T-cell (primary cell): Measurements from ENCODE around the gene TRPM3. TPM values are rescaled to one million over a fixed set of nuclear protein-coding genes. Genes with fewer than 3 reads are reported as not detected.

Source experiments
- ATAC-seq, 4 experiments: fragments of 200-7000 bp in 3 of 4; fragments of 150-1000 bp in 1 of 4; cut with Tn5 transposase; replicated peaks in 1 of 4; 1 replicate in 3 of 4; 2 replicates in 1 of 4; pipeline ENCODE4 v1.10.0; 2021; ENCODE audit warnings: moderate library complexity in 3 of 4, mild to moderate bottlenecking in 2 of 4, moderate number of reproducible peaks in 1 of 4
- CTCF ChIA-PET, 2 donors: fragments of 300-600 bp; sonication (Branson Sonifier 250); formaldehyde crosslinking; loops; one replicate each; lab custom pipeline; 2022; ENCODE audit warnings: antibody characterized with exemption in 2 of 2; lab: Charles Lee
- POLR2A ChIA-PET, 2 donors: fragments of 300-600 bp; sonication (Branson Sonifier 250); formaldehyde crosslinking; loops; one replicate each; lab custom pipeline; 2022; ENCODE audit warnings: antibody characterized with exemption in 2 of 2; lab: Charles Lee
- DNase-seq, 35 experiments: peaks; one replicate each; pipeline versions ENCODE4 v3.0.0 to v3.0.0-alpha.2; 2013 to 2023
- H3K27ac ChIP-seq: one replicate; pipeline ENCODE4 v1.5.1; 2013; ENCODE audit warnings: low read length
- H3K27me3 ChIP-seq, 2 experiments: replicated peaks in 1 of 2; 1 replicate in 1 of 2; 2 replicates in 1 of 2; pipeline versions ENCODE4 v1.6.1 to v1.7.0; 2013; ENCODE audit warnings: low read length in 1 of 2, mixed read lengths in 1 of 2; ENCODE audit not compliant: control insufficient read depth in 2 of 2, insufficient read depth in 2 of 2; ENCODE audit errors: extremely low read depth in 1 of 2
- H3K36me3 ChIP-seq, 2 donors: 1 replicate in 1 of 2; 2 replicates in 1 of 2; pipeline versions ENCODE4 v1.6.1 to v1.7.0; 2013; ENCODE audit warnings: low read length in 1 of 2; ENCODE audit not compliant: control insufficient read depth in 2 of 2, insufficient read depth in 1 of 2; ENCODE audit errors: extremely low read depth in 1 of 2
- H3K4me1 ChIP-seq, 2 experiments: 1 replicate in 1 of 2; 2 replicates in 1 of 2; pipeline versions ENCODE4 v1.6.1 to v1.7.0; 2013; ENCODE audit warnings: low read length in 2 of 2, mixed read lengths in 1 of 2; ENCODE audit not compliant: insufficient read depth in 2 of 2, control insufficient read depth in 1 of 2; ENCODE audit errors: extremely low read depth in 1 of 2
- H3K4me3 ChIP-seq, 2 donors: 1 replicate in 1 of 2; 2 replicates in 1 of 2; pipeline versions ENCODE4 v1.5.1 to v1.7.0; 2013; ENCODE audit warnings: mild to moderate bottlenecking in 2 of 2, low read length in 1 of 2, moderate library complexity in 1 of 2; ENCODE audit not compliant: control insufficient read depth in 1 of 2; ENCODE audit errors: extremely low read depth in 1 of 2
- H3K9me3 ChIP-seq: 2 replicates; pipeline ENCODE4 v1.7.0; 2013
- H3K27ac Mint-ChIP-seq, 2 donors: one replicate each; pipeline ENCODE4 v1.8.0; 2020 to 2021; ENCODE audit warnings: mild to moderate bottlenecking in 2 of 2, mixed read lengths in 2 of 2
- H3K27me3 Mint-ChIP-seq, 2 donors: one replicate each; pipeline ENCODE4 v1.8.0; 2021 to 2022; ENCODE audit warnings: mixed read lengths in 2 of 2
- H3K36me3 Mint-ChIP-seq: one replicate; pipeline ENCODE4 v1.8.0; 2021; ENCODE audit warnings: mixed read lengths
- H3K4me1 Mint-ChIP-seq, 3 donors: one replicate each; pipeline ENCODE4 v1.8.0; 2020 to 2022; ENCODE audit warnings: mixed read lengths in 3 of 3, mild to moderate bottlenecking in 1 of 3
- H3K4me3 Mint-ChIP-seq, 3 donors: one replicate each; pipeline ENCODE4 v1.8.0; 2020 to 2022; ENCODE audit warnings: mild to moderate bottlenecking in 3 of 3, mixed read lengths in 3 of 3, moderate library complexity in 3 of 3
- H3K9me3 Mint-ChIP-seq, 3 donors: one replicate each; pipeline ENCODE4 v1.8.0; 2020 to 2022; ENCODE audit warnings: mixed read lengths in 3 of 3
- WGBS: methylation state at CpG from one replicate; pipeline ENCODE4 v1.1.5; 2013; ENCODE audit warnings: missing lambda C conversion rate; ENCODE audit not compliant: insufficient coverage; 5-methylcytosine and 5-hydroxymethylcytosine counted together
- total RNA-seq, 35 experiments: library from RNA in 6 of 35; stranded (reverse) in 6 of 35; fragments of 120-200 nt in 1 of 35; gene quantifications; one replicate each; pipeline versions ENCODE4 v1.2.1 to v1.2.4 and lab custom pipeline; 2013 to 2026

The TRPM3 gene
- total RNA-seq, 5 donors from 2014 or later (not counting 1 experiment from before 2014, with no cell fraction given), result not detected

- H3K36me3 Mint-ChIP-seq, result no peaks in the 10 kb centered on the region
- H3K36me3 ChIP-seq, result no peaks in the 10 kb centered on the region
- CTCF ChIA-PET, result interaction anchor here in 1 of 2 donors (0.6 to 1.3 kb wide), 2 partner anchors 347 to 363 kb away, joined by 6 read pairs; no protein-coding TSS in a partner anchor
- H3K9me3 Mint-ChIP-seq, result peaks cover 0 to 28% (median 12%) of the 10 kb centered on the region in 3 donors
- no peak overlapping the region for H3K4me3 Mint-ChIP-seq
- H3K27me3 Mint-ChIP-seq, result peaks cover 0 to 4% of the 10 kb centered on the region in 2 donors
- H3K4me1 Mint-ChIP-seq, result no peaks in the 10 kb centered on the region
- WGBS, result no CpG with 5 or more reads among the region's 4 CpGs
- no peak overlapping the region for H3K27ac Mint-ChIP-seq
- POLR2A ChIA-PET, result interaction anchor here in 1 of 2 donors (0.6 kb wide), 1 partner anchor 1773 kb away, joined by 10 read pairs; no protein-coding TSS in a partner anchor
- no peaks in the 10 kb centered on the region for H3K4me1 ChIP-seq
- ATAC-seq (no peak), DNase-seq (no peak)
- H3K27me3 ChIP-seq, result no peaks in the 10 kb centered on the region
- H3K4me3 ChIP-seq, result no peak overlapping the region
- H3K27ac ChIP-seq, result no peak overlapping the region
- H3K9me3 ChIP-seq, result no peaks in the 10 kb centered on the region
Measured at GRCh38 chr9:71003346-71003745, 118.1 kb downstream of the TRPM3 start.

DNA sequence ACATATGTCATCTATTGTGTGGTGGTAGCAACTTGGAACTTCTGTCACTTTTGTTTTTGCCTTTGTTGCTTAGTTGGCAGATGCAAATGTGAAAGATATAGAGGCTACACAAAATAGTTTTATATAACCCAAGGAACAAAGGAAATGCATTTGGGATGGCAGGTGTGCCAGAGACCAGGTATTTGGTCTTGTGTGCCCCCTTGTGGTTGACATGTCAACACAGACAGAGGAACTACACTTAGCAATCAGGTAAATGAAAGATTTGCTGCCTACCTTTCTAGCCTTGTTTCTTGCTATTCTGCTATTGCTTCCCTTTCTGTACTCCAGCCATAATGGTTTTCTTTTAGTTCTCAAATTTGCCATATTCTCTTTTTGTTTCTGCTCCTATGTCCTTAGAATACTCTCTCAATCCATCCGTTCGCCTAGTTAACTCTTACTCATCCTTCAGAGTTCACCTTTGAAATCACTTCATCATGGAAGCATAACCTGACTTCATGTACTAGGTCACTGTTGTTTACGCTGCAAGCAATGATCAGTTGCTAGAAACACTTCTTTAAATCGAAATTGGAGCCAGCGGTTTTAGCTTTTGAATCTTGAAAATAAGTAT is 119.5 kb downstream of the TRPM3 start:
- ATAC-seq (no peak), DNase-seq (peak in 3 of 35 experiments; percentile 1 to 7 (median 2))
- Mint-ChIP-seq H3K27me3 (peaks cover 0 to 4% of the 10 kb centered on the region in 2 donors), H3K4me1 (no peaks in the 10 kb centered on the region), H3K9me3 (peaks cover 0 to 15% (median 12%) of the 10 kb centered on the region in 3 donors), H3K36me3 (no peaks in the 10 kb centered on the region), H3K27ac (no peak overlapping the region), H3K4me3 (no peak overlapping the region)
- no peaks in the 10 kb centered on the region for H3K27me3 ChIP-seq
- POLR2A ChIA-PET, result no interaction called here
- no peaks in the 10 kb centered on the region for H3K36me3 ChIP-seq
- H3K27ac ChIP-seq, result no peak overlapping the region
- 84% methylated on average over 3 of the region's 5 CpGs for WGBS
- no peak overlapping the region for H3K4me3 ChIP-seq
- no peaks in the 10 kb centered on the region for H3K9me3 ChIP-seq
- no peaks in the 10 kb centered on the region for H3K4me1 ChIP-seq
- CTCF ChIA-PET, result interaction anchor here (0.6 to 1.6 kb wide), 2 partner anchors 246 to 362 kb away, joined by 4 to 8 read pairs; no protein-coding TSS in a partner anchor

DNA sequence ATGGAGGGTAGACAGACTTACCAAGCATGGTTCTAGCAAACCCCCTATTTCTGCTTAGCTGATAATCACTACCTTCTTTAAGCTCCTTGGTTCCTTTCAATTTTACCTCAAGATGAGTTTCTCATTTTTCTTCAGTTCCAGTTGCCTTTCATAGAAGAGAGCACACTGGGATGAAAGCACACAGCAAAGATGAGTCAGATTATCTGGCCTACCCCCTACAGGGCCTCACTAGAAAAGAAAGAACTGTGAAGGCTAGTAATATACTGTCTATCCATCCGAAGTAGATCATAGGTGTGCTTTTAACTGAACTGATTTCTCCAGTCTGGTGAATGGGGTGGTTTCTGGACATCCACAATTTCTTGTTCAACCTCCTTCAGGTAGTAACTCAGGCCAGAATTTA is 122.5 kb downstream of the TRPM3 start:
- H3K9me3 ChIP-seq, result no peaks in the 10 kb centered on the region
- ChIA-PET CTCF (no interaction called here), POLR2A (no interaction called here)
- H3K4me1 Mint-ChIP-seq, result no peaks in the 10 kb centered on the region
- H3K27ac ChIP-seq, result no peak overlapping the region
- DNase-seq, result no peak
- H3K27me3 ChIP-seq, result no peaks in the 10 kb centered on the region
- ATAC-seq, result no peak
- H3K4me3 Mint-ChIP-seq, result no peak overlapping the region
- no peaks in the 10 kb centered on the region for H3K4me1 ChIP-seq
- peaks cover 0 to 2% (median 0%) of the 10 kb centered on the region in 3 donors for H3K9me3 Mint-ChIP-seq
- H3K4me3 ChIP-seq, result no peak overlapping the region
- WGBS, result no CpG with 5 or more reads among the region's 1 CpG
- H3K27ac Mint-ChIP-seq, result no peak overlapping the region
- peaks cover 0 to 4% of the 10 kb centered on the region in 2 donors for H3K27me3 Mint-ChIP-seq
- H3K36me3 ChIP-seq, result no peaks in the 10 kb centered on the region
- H3K36me3 Mint-ChIP-seq, result no peaks in the 10 kb centered on the region

DNA sequence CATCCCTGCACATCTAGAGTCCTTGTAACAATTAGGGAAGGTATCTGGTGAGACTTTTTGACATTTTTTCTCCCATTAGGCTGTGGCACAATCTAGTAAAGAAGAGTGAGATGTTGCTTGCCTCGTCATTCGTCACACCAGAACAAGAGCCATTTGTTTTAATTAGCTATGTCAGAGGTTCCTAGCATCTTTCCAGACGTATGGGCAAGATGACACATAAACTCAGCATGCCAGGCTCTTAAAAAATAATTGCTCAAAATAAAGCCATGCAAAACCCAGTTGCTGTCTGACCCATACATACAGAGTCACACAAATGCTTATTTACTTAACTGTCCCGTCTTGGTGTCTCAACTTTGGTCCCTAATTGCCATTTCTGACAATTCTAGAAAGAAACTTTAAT is 125.9 kb downstream of the TRPM3 start:
- Histone ChIP-seq H3K4me3 (no peak overlapping the region), H3K27me3 (no peaks in the 10 kb centered on the region), H3K4me1 (no peaks in the 10 kb centered on the region), H3K27ac (no peak overlapping the region), H3K9me3 (no peaks in the 10 kb centered on the region), H3K36me3 (no peaks in the 10 kb centered on the region)
- 72% methylated on average over 4 of the region's 4 CpGs for WGBS
- Mint-ChIP-seq H3K9me3 (peaks cover 0 to 4% (median 0%) of the 10 kb centered on the region in 3 donors), H3K27ac (no peak overlapping the region), H3K27me3 (peaks cover 4 to 8% of the 10 kb centered on the region in 2 donors), H3K4me3 (no peak overlapping the region), H3K36me3 (no peaks in the 10 kb centered on the region), H3K4me1 (no peaks in the 10 kb centered on the region)
- DNase-seq, result no peak
- CTCF ChIA-PET, result interaction anchor here in 1 of 2 donors (0.6 kb wide), 1 partner anchor 46 kb away, joined by 4 read pairs; no protein-coding TSS in a partner anchor
- ATAC-seq, result no peak
- POLR2A ChIA-PET, result no interaction called here

DNA sequence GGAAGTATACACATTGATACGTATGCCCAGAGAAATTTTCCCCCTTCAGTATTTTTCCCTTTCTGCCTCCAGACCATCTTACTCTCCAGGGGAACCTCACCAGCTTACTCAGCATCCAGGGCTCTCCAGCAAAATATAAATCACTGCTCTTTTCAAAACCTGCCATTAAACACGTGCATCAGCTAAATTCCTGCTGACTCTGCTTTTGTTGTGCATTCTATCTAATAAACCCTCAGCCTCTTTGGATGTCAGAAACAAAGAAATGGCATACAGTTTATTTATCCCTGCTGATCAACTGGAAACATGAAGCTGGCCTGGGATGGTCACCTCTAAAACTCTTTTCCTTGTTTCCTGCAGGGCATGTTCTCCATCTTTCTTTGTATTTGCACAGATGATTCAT is 126.8 kb downstream of the TRPM3 start:
- CTCF ChIA-PET, result no interaction called here
- POLR2A ChIA-PET, result no interaction called here
- Histone ChIP-seq H3K9me3 (no peaks in the 10 kb centered on the region), H3K36me3 (no peaks in the 10 kb centered on the region), H3K27ac (no peak overlapping the region), H3K4me3 (no peak overlapping the region), H3K27me3 (no peaks in the 10 kb centered on the region), H3K4me1 (no peaks in the 10 kb centered on the region)
- ATAC-seq (no peak), DNase-seq (no peak)
- Mint-ChIP-seq H3K9me3 (peaks cover 0 to 4% (median 0%) of the 10 kb centered on the region in 3 donors), H3K4me1 (no peaks in the 10 kb centered on the region), H3K27me3 (peaks cover 4 to 8% of the 10 kb centered on the region in 2 donors), H3K27ac (no peak overlapping the region), H3K4me3 (no peak overlapping the region), H3K36me3 (no peaks in the 10 kb centered on the region)
- WGBS, result 68% methylated on average over 2 of the region's 2 CpGs

DNA sequence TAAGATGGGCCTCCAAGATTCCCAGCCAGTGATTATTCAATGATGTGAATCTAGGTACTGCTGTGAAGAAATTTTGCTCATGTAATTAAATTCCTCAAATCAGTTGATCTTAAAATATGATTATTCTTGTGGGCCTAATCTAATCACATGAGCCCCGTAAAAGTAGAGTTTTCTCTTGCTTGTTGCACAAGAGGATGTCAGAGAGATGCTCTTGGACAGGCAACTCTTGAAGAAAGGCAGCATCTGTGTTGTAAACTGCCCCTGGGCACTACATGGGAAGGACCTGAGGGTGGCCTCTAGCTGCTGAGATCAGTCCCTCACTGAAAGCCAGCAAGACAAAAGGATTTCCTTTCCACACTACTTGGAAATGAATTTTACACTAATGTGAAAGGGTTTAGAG is 132.9 kb downstream of the TRPM3 start:
- CTCF ChIA-PET, result no interaction called here
- Mint-ChIP-seq H3K36me3 (no peaks in the 10 kb centered on the region), H3K27ac (no peak overlapping the region), H3K27me3 (peaks cover 0 to 8% of the 10 kb centered on the region in 2 donors), H3K9me3 (peaks cover 4% of the 10 kb centered on the region in 3 donors), H3K4me3 (no peak overlapping the region), H3K4me1 (no peaks in the 10 kb centered on the region)
- Histone ChIP-seq H3K27me3 (no peaks in the 10 kb centered on the region), H3K4me1 (no peaks in the 10 kb centered on the region), H3K36me3 (no peaks in the 10 kb centered on the region), H3K9me3 (no peaks in the 10 kb centered on the region), H3K4me3 (no peak overlapping the region), H3K27ac (no peak overlapping the region)
- no peak for ATAC-seq
- POLR2A ChIA-PET, result no interaction called here
- no peak for DNase-seq
- 71% methylated on average over 1 of the region's 1 CpG for WGBS
